Stimulated activated naive CD8-positive, alpha-beta T cell treated with anti-CD3 and anti-CD28 coated beads, Interleukin-15, Interleukin-2, amounts not matched to agents 100 ng/mL and 50 ng/mL, for 24 hours (primary cell): ENCODE measurements around the gene RHOBTB3.

Source experiments
- H3K27ac Mint-ChIP-seq: one replicate; pipeline ENCODE4 v1.8.0; 2021; ENCODE audit warnings: mild to moderate bottlenecking, mixed read lengths
- H3K27me3 Mint-ChIP-seq: one replicate; pipeline ENCODE4 v1.8.0; 2021; ENCODE audit warnings: mixed read lengths
- H3K36me3 Mint-ChIP-seq: one replicate; pipeline ENCODE4 v1.8.0; 2021; ENCODE audit warnings: low read depth, mixed read lengths
- H3K4me1 Mint-ChIP-seq: one replicate; pipeline ENCODE4 v1.8.0; 2021; ENCODE audit warnings: low read depth, mixed read lengths
- H3K4me3 Mint-ChIP-seq: one replicate; pipeline ENCODE4 v1.8.0; 2021; ENCODE audit warnings: mild to moderate bottlenecking, mixed read lengths
- H3K9me3 Mint-ChIP-seq: one replicate; pipeline ENCODE4 v1.8.0; 2021; ENCODE audit warnings: mixed read lengths

Gene RHOBTB3

GRCh38 chr5:95761771-95762651, 30.9 kb downstream of the RHOBTB3 start:
- Mint-ChIP-seq H3K4me3 (no peak overlapping the region), H3K4me1 (peaks cover 33% of the 10 kb centered on the region), H3K27ac (no peak overlapping the region), H3K27me3 (no peaks in the 10 kb centered on the region), H3K9me3 (no peaks in the 10 kb centered on the region), H3K36me3 (no peaks in the 10 kb centered on the region)

- no peaks in the 10 kb centered on the region for H3K27me3 Mint-ChIP-seq
- no peaks in the 10 kb centered on the region for H3K9me3 Mint-ChIP-seq
- no peaks in the 10 kb centered on the region for H3K36me3 Mint-ChIP-seq
- peaks cover 33% of the 10 kb centered on the region for H3K4me1 Mint-ChIP-seq
- no peak overlapping the region for H3K27ac Mint-ChIP-seq
- H3K4me3 Mint-ChIP-seq, result no peak overlapping the region
Measured at GRCh38 chr5:95762652-95763041, 31.5 kb downstream of the RHOBTB3 start.

GRCh38 chr5:95763941-95764340, 32.8 kb downstream of the RHOBTB3 start:
- Mint-ChIP-seq H3K4me1 (peaks cover 33% of the 10 kb centered on the region), H3K9me3 (no peaks in the 10 kb centered on the region), H3K27ac (no peak overlapping the region), H3K4me3 (no peak overlapping the region), H3K36me3 (no peaks in the 10 kb centered on the region), H3K27me3 (no peaks in the 10 kb centered on the region)

GRCh38 chr5:95768731-95769130, 37.6 kb downstream of the RHOBTB3 start:
- no peaks in the 10 kb centered on the region for H3K9me3 Mint-ChIP-seq
- no peaks in the 10 kb centered on the region for H3K4me1 Mint-ChIP-seq
- H3K27me3 Mint-ChIP-seq, result no peaks in the 10 kb centered on the region
- H3K36me3 Mint-ChIP-seq, result no peaks in the 10 kb centered on the region
- no peak overlapping the region for H3K27ac Mint-ChIP-seq
- no peak overlapping the region for H3K4me3 Mint-ChIP-seq

GRCh38 chr5:95770830-95771708, 39.9 kb downstream of the RHOBTB3 start:
- Mint-ChIP-seq H3K36me3 (no peaks in the 10 kb centered on the region), H3K9me3 (no peaks in the 10 kb centered on the region), H3K4me1 (no peaks in the 10 kb centered on the region), H3K4me3 (no peak overlapping the region), H3K27ac (no peak overlapping the region), H3K27me3 (no peaks in the 10 kb centered on the region)

GRCh38 chr5:95771892-95772291, 40.8 kb downstream of the RHOBTB3 start:
- no peaks in the 10 kb centered on the region for H3K4me1 Mint-ChIP-seq
- no peaks in the 10 kb centered on the region for H3K9me3 Mint-ChIP-seq
- H3K27ac Mint-ChIP-seq, result no peak overlapping the region
- no peak overlapping the region for H3K4me3 Mint-ChIP-seq
- no peaks in the 10 kb centered on the region for H3K36me3 Mint-ChIP-seq
- H3K27me3 Mint-ChIP-seq, result no peaks in the 10 kb centered on the region

GRCh38 chr5:95773335-95774059, 42.4 kb downstream of the RHOBTB3 start:
- H3K27me3 Mint-ChIP-seq, result no peaks in the 10 kb centered on the region
- H3K4me3 Mint-ChIP-seq, result no peak overlapping the region
- H3K27ac Mint-ChIP-seq, result no peak overlapping the region
- no peaks in the 10 kb centered on the region for H3K4me1 Mint-ChIP-seq
- no peaks in the 10 kb centered on the region for H3K36me3 Mint-ChIP-seq
- H3K9me3 Mint-ChIP-seq, result no peaks in the 10 kb centered on the region

- H3K27me3 Mint-ChIP-seq, result no peaks in the 10 kb centered on the region
- H3K4me1 Mint-ChIP-seq, result peaks cover 11% of the 10 kb centered on the region
- no peaks in the 10 kb centered on the region for H3K9me3 Mint-ChIP-seq
- no peak overlapping the region for H3K4me3 Mint-ChIP-seq
- no peak overlapping the region for H3K27ac Mint-ChIP-seq
- no peaks in the 10 kb centered on the region for H3K36me3 Mint-ChIP-seq
Measured at GRCh38 chr5:95777441-95777840, 46.3 kb downstream of the RHOBTB3 start.

- H3K4me1 Mint-ChIP-seq, result peaks cover 11% of the 10 kb centered on the region
- H3K36me3 Mint-ChIP-seq, result no peaks in the 10 kb centered on the region
- no peak overlapping the region for H3K27ac Mint-ChIP-seq
- no peaks in the 10 kb centered on the region for H3K9me3 Mint-ChIP-seq
- no peak overlapping the region for H3K4me3 Mint-ChIP-seq
- no peaks in the 10 kb centered on the region for H3K27me3 Mint-ChIP-seq
Measured at GRCh38 chr5:95778713-95779436, 47.7 kb downstream of the RHOBTB3 start.

GRCh38 chr5:95779611-95780010, 48.5 kb downstream of the RHOBTB3 start:
- Mint-ChIP-seq H3K4me1 (peaks cover 11% of the 10 kb centered on the region), H3K4me3 (no peak overlapping the region), H3K27me3 (no peaks in the 10 kb centered on the region), H3K36me3 (no peaks in the 10 kb centered on the region), H3K9me3 (no peaks in the 10 kb centered on the region), H3K27ac (no peak overlapping the region)

GRCh38 chr5:95780597-95780996, 49.5 kb downstream of the RHOBTB3 start:
- Mint-ChIP-seq H3K27me3 (no peaks in the 10 kb centered on the region), H3K4me1 (peaks cover 14% of the 10 kb centered on the region), H3K27ac (no peak overlapping the region), H3K4me3 (no peak overlapping the region), H3K9me3 (no peaks in the 10 kb centered on the region), H3K36me3 (no peaks in the 10 kb centered on the region)

- peaks cover 19% of the 10 kb centered on the region for H3K4me1 Mint-ChIP-seq
- H3K36me3 Mint-ChIP-seq, result no peaks in the 10 kb centered on the region
- no peaks in the 10 kb centered on the region for H3K27me3 Mint-ChIP-seq
- peak overlapping the region; percentile 59 for H3K27ac Mint-ChIP-seq
- peak overlapping the region; percentile 47 for H3K4me3 Mint-ChIP-seq
- H3K9me3 Mint-ChIP-seq, result no peaks in the 10 kb centered on the region
Measured at GRCh38 chr5:95781101-95781583, 50.0 kb downstream of the RHOBTB3 start.

- Mint-ChIP-seq H3K27ac (no peak overlapping the region), H3K9me3 (no peaks in the 10 kb centered on the region), H3K4me1 (peaks cover 21% of the 10 kb centered on the region), H3K36me3 (no peaks in the 10 kb centered on the region), H3K27me3 (no peaks in the 10 kb centered on the region), H3K4me3 (no peak overlapping the region)
Measured at GRCh38 chr5:95782181-95782580, 51.0 kb downstream of the RHOBTB3 start.

GRCh38 chr5:95783661-95784060, 52.5 kb downstream of the RHOBTB3 start:
- Mint-ChIP-seq H3K9me3 (no peaks in the 10 kb centered on the region), H3K36me3 (no peaks in the 10 kb centered on the region), H3K4me3 (no peak overlapping the region), H3K27ac (no peak overlapping the region), H3K27me3 (no peaks in the 10 kb centered on the region), H3K4me1 (peaks cover 21% of the 10 kb centered on the region)
